ENCODE results near the gene APIP. TPM values are rescaled to one million over a fixed set of nuclear protein-coding genes. Genes with fewer than 3 reads are reported as not detected.
"Not testable (repeated sequence)": the region's sequence is repeated elsewhere in the genome, so short reads cannot be mapped to it uniquely, and the experiment has no call there.

The APIP gene
- total RNA-seq, 1 donor from 2014 or later, result 30.7 TPM

- intact Hi-C loops (cut with micrococcal nuclease), result no loop called here
- H3K27me3 Mint-ChIP-seq (ENCODE audit: low read depth), result no peaks in the 10 kb centered on the region
- peaks cover 35% of the 10 kb centered on the region for H3K36me3 Mint-ChIP-seq (ENCODE audit: low read depth)
- no peak overlapping the region for H3K27ac Mint-ChIP-seq
- H3K9me3 Mint-ChIP-seq, result peaks cover 48% of the 10 kb centered on the region
- H3K4me3 Mint-ChIP-seq (ENCODE audit: low read depth), result no peak overlapping the region
- no peak for DNase-seq (ENCODE audit: low spot score)
- H3K4me1 Mint-ChIP-seq (ENCODE audit: low read depth), result no peaks in the 10 kb centered on the region
Measured at GRCh38 chr11:34897171-34897870, 18.9 kb downstream of the APIP start.

- DNase-seq (ENCODE audit: low spot score); H3K4me3 Mint-ChIP-seq (ENCODE audit: low read depth); intact Hi-C loops (cut with micrococcal nuclease); H3K27ac Mint-ChIP-seq; H3K4me1 Mint-ChIP-seq (ENCODE audit: low read depth); H3K27me3 Mint-ChIP-seq (ENCODE audit: low read depth): not testable (repeated sequence)
- peaks cover 43% of the 10 kb centered on the region for H3K9me3 Mint-ChIP-seq
- H3K36me3 Mint-ChIP-seq (ENCODE audit: low read depth), result peaks cover 34% of the 10 kb centered on the region
Measured at GRCh38 chr11:34896191-34896590, 20.0 kb downstream of the APIP start.

GRCh38 chr11:34893416-34893815 is 22.8 kb downstream of the APIP start:
- Mint-ChIP-seq H3K9me3 (peaks cover 19% of the 10 kb centered on the region), H3K27me3 (ENCODE audit: low read depth) (no peaks in the 10 kb centered on the region), H3K4me1 (ENCODE audit: low read depth) (no peaks in the 10 kb centered on the region), H3K36me3 (ENCODE audit: low read depth) (peaks cover 17% of the 10 kb centered on the region), H3K4me3 (ENCODE audit: low read depth) (no peak overlapping the region), H3K27ac (no peak overlapping the region)
- DNase-seq (ENCODE audit: low spot score), result no peak
- intact Hi-C loops (cut with micrococcal nuclease), result loop anchor here (5.0 kb wide), 2 partner anchors 326 to 381 kb away; partner anchors contain the start of gene ELF5

GRCh38 chr11:34891611-34892010 is 24.6 kb downstream of the APIP start:
- H3K27ac Mint-ChIP-seq, result no peak overlapping the region
- peaks cover 9% of the 10 kb centered on the region for H3K36me3 Mint-ChIP-seq (ENCODE audit: low read depth)
- H3K27me3 Mint-ChIP-seq (ENCODE audit: low read depth), result no peaks in the 10 kb centered on the region
- no peaks in the 10 kb centered on the region for H3K4me1 Mint-ChIP-seq (ENCODE audit: low read depth)
- H3K4me3 Mint-ChIP-seq (ENCODE audit: low read depth), result no peak overlapping the region
- no peak for DNase-seq (ENCODE audit: low spot score)
- peaks cover 8% of the 10 kb centered on the region for H3K9me3 Mint-ChIP-seq
- intact Hi-C loops (cut with micrococcal nuclease), result loop anchor here (1.0 to 5.0 kb wide), 3 partner anchors 305 to 379 kb away; partner anchors contain the start of gene ELF5

GRCh38 chr11:34890812-34891211 is 25.4 kb downstream of the APIP start:
- Mint-ChIP-seq H3K4me3 (ENCODE audit: low read depth) (no peak overlapping the region), H3K27ac (no peak overlapping the region), H3K36me3 (ENCODE audit: low read depth) (peaks cover 2% of the 10 kb centered on the region), H3K27me3 (ENCODE audit: low read depth) (no peaks in the 10 kb centered on the region), H3K4me1 (ENCODE audit: low read depth) (no peaks in the 10 kb centered on the region), H3K9me3 (no peaks in the 10 kb centered on the region)
- intact Hi-C loops (cut with micrococcal nuclease), result loop anchor here (1.0 to 5.0 kb wide), 3 partner anchors 305 to 379 kb away; partner anchors contain the start of gene ELF5
- DNase-seq (ENCODE audit: low spot score), result no peak

- no peaks in the 10 kb centered on the region for H3K4me1 Mint-ChIP-seq (ENCODE audit: low read depth)
- intact Hi-C loops (cut with micrococcal nuclease), result loop anchor here (5.0 kb wide), 2 partner anchors 323 to 378 kb away; partner anchors contain the start of gene ELF5
- H3K4me3 Mint-ChIP-seq (ENCODE audit: low read depth), result no peak overlapping the region
- peaks cover 2% of the 10 kb centered on the region for H3K36me3 Mint-ChIP-seq (ENCODE audit: low read depth)
- H3K27ac Mint-ChIP-seq, result no peak overlapping the region
- H3K27me3 Mint-ChIP-seq (ENCODE audit: low read depth), result no peaks in the 10 kb centered on the region
- no peak for DNase-seq (ENCODE audit: low spot score)
- no peaks in the 10 kb centered on the region for H3K9me3 Mint-ChIP-seq
Measured at GRCh38 chr11:34890089-34890488, 26.1 kb downstream of the APIP start.

- Mint-ChIP-seq H3K27me3 (ENCODE audit: low read depth) (no peaks in the 10 kb centered on the region), H3K4me3 (ENCODE audit: low read depth) (no peak overlapping the region), H3K36me3 (ENCODE audit: low read depth) (peaks cover 9% of the 10 kb centered on the region), H3K4me1 (ENCODE audit: low read depth) (no peaks in the 10 kb centered on the region), H3K27ac (no peak overlapping the region), H3K9me3 (no peaks in the 10 kb centered on the region)
- intact Hi-C loops (cut with micrococcal nuclease), result no loop called here
- no peak for DNase-seq (ENCODE audit: low spot score)
Measured at GRCh38 chr11:34887260-34887659, 28.9 kb downstream of the APIP start.

GRCh38 chr11:34886609-34887008 is 29.6 kb downstream of the APIP start:
- Mint-ChIP-seq H3K27ac (no peak overlapping the region), H3K36me3 (ENCODE audit: low read depth) (peaks cover 14% of the 10 kb centered on the region), H3K9me3 (no peaks in the 10 kb centered on the region)

GRCh38 chr11:34881900-34882299 is 34.3 kb downstream of the APIP start:
- no peak overlapping the region for H3K4me3 Mint-ChIP-seq (ENCODE audit: low read depth)
- no peaks in the 10 kb centered on the region for H3K27me3 Mint-ChIP-seq (ENCODE audit: low read depth)
- intact Hi-C loops (cut with micrococcal nuclease), result no loop called here
- H3K9me3 Mint-ChIP-seq, result no peaks in the 10 kb centered on the region
- peaks cover 14% of the 10 kb centered on the region for H3K36me3 Mint-ChIP-seq (ENCODE audit: low read depth)
- no peak overlapping the region for H3K27ac Mint-ChIP-seq
- no peak for DNase-seq (ENCODE audit: low spot score)
- H3K4me1 Mint-ChIP-seq (ENCODE audit: low read depth), result no peaks in the 10 kb centered on the region

More at GRCh38 chr11:34886609-34887008, 29.6 kb downstream of the APIP start:
- no peak for DNase-seq (ENCODE audit: low spot score)
- H3K4me3 Mint-ChIP-seq (ENCODE audit: low read depth), result no peak overlapping the region
- no peaks in the 10 kb centered on the region for H3K27me3 Mint-ChIP-seq (ENCODE audit: low read depth)
- no peaks in the 10 kb centered on the region for H3K4me1 Mint-ChIP-seq (ENCODE audit: low read depth)
- intact Hi-C loops (cut with micrococcal nuclease), result no loop called here

GRCh38 chr11:34877375-34877975 is 38.7 kb downstream of the APIP start:
- H3K9me3 Mint-ChIP-seq, result no peaks in the 10 kb centered on the region
- peaks cover 7% of the 10 kb centered on the region for H3K36me3 Mint-ChIP-seq (ENCODE audit: low read depth)
- no peak overlapping the region for H3K4me3 Mint-ChIP-seq (ENCODE audit: low read depth)
- no peak for DNase-seq (ENCODE audit: low spot score)
- H3K27ac Mint-ChIP-seq, result no peak overlapping the region
- H3K4me1 Mint-ChIP-seq (ENCODE audit: low read depth), result no peaks in the 10 kb centered on the region
- H3K27me3 Mint-ChIP-seq (ENCODE audit: low read depth), result no peaks in the 10 kb centered on the region
- intact Hi-C loops (cut with micrococcal nuclease), result no loop called here

- Mint-ChIP-seq H3K9me3 (no peaks in the 10 kb centered on the region), H3K4me3 (ENCODE audit: low read depth) (no peak overlapping the region), H3K27ac (no peak overlapping the region), H3K36me3 (ENCODE audit: low read depth) (no peaks in the 10 kb centered on the region), H3K4me1 (ENCODE audit: low read depth) (no peaks in the 10 kb centered on the region), H3K27me3 (ENCODE audit: low read depth) (no peaks in the 10 kb centered on the region)
- no peak for DNase-seq (ENCODE audit: low spot score)
- intact Hi-C loops (cut with micrococcal nuclease), result no loop called here
Measured at GRCh38 chr11:34874202-34874601, 42.0 kb downstream of the APIP start.

GRCh38 chr11:34870548-34871196 is 45.5 kb downstream of the APIP start:
- H3K9me3 Mint-ChIP-seq, result no peaks in the 10 kb centered on the region
- no peaks in the 10 kb centered on the region for H3K4me1 Mint-ChIP-seq (ENCODE audit: low read depth)
- H3K27ac Mint-ChIP-seq, result no peak overlapping the region
- no peaks in the 10 kb centered on the region for H3K36me3 Mint-ChIP-seq (ENCODE audit: low read depth)
- no peak overlapping the region for H3K4me3 Mint-ChIP-seq (ENCODE audit: low read depth)
- intact Hi-C loops (cut with micrococcal nuclease), result no loop called here
- H3K27me3 Mint-ChIP-seq (ENCODE audit: low read depth), result peaks cover under 1% of the 10 kb centered on the region
- DNase-seq (ENCODE audit: low spot score), result no peak

- Mint-ChIP-seq H3K4me3 (ENCODE audit: low read depth) (no peak overlapping the region), H3K27me3 (ENCODE audit: low read depth) (peaks cover 5% of the 10 kb centered on the region), H3K4me1 (ENCODE audit: low read depth) (no peaks in the 10 kb centered on the region), H3K9me3 (no peaks in the 10 kb centered on the region), H3K27ac (no peak overlapping the region), H3K36me3 (ENCODE audit: low read depth) (no peaks in the 10 kb centered on the region)
- intact Hi-C loops (cut with micrococcal nuclease), result no loop called here
- DNase-seq (ENCODE audit: low spot score), result no peak
Measured at GRCh38 chr11:34869425-34869824, 46.8 kb downstream of the APIP start.

Measured in activated T-helper 2 cell treated with anti-CD3 and anti-CD28 coated beads, Interferon-gamma antibody, Interleukin-2, Interleukin-4, amounts not matched to agents 10 μg/mL and 5 μg/mL and 100 μg/mL, durations not matched to agents 14 hours and 24 hours and 36 hours (primary cell).